Left renal pelvis (tissue), 4 donors: Measurements from ENCODE around the gene STK35. TPM values are rescaled to one million over a fixed set of nuclear protein-coding genes. Genes with fewer than 3 reads are reported as not detected.
"Not testable (repeated sequence)": the region's sequence is repeated elsewhere in the genome, so short reads cannot be mapped to it uniquely, and the experiment has no call there.

Experiments used
- DNase-seq, 4 donors: peaks; one replicate each; pipeline ENCODE4 v3.0.0-alpha.2; 2013; ENCODE audit warnings: low read depth in 4 of 4, low spot score in 3 of 4
- polyA plus RNA-seq, 4 donors: library from polyadenylated mRNA; unstranded; fragments of 120-200 nt; gene quantifications; one replicate each; pipeline ENCODE4 v1.2.1, GENCODE V29; 2013; ENCODE audit not compliant: insufficient read length in 4 of 4

The STK35 gene
- polyA plus RNA-seq, 4 donors = 15.5 to 19.0 (median 17.0) TPM

DNA sequence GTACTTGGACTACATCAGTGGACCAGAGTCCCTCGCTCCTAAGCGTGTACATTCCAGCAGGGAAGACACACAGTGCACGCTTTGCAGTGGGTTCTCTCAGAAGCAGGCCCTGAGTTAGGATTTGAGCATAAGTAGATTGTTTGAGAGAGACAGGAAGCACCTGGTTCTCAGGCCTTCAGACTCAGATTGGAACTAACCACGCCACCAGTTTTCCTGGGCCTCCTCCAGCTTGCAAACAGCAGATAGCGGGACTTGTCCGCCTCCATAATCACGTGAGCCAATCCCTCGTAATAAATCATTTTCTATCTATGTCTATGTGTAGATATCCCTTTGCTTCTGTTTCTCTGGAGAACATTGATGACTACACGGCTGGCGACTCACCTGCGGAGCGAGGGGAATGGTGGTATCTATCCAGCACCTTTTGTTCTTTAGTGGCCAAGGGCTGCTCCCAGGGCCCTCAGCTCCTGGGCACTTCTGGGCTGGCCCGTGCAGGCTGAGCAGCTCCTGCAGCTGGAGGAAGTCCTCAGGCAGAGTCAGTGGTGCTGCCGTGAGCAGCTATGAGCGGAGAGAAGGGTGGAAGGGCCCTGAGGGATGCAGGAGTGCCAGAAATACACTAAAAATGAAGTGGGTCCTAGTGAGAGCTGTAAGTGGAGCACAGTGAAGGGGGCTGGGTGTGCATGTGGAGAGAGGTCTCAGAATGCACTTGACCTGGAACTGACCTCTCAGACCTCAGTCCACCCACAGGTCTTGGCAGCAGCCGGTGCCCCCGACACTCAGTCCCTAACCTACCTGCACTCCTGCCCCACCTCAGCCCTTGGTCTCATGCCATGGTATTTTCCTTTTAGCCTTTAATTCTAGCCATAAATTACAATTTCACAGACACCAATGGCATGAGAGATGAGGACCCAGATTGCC is 76.9 kb downstream of the STK35 start:
- no peak for DNase-seq

GRCh38 chr20:2179233-2179580 is 77.6 kb downstream of the STK35 start:
- no peak for DNase-seq

DNA sequence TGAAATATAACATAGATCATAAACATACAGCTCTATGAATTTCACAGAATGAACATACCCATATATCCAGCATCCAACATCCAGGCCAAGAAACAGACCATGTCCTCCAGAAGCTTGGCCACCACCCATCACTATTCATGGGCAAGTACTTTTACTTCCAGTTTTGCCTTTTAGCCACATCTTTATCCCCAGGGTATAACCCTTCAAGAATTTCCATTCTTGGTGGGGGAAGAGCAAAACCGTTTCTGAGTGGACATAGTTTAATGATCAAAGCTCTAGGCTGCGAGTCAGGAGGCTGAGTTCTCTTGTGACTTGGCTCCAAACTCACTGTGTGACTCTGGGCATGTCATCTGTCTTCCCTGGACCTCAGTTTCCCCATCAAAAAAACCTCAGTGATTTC is 78.3 kb downstream of the STK35 start:
- DNase-seq = no peak

DNA sequence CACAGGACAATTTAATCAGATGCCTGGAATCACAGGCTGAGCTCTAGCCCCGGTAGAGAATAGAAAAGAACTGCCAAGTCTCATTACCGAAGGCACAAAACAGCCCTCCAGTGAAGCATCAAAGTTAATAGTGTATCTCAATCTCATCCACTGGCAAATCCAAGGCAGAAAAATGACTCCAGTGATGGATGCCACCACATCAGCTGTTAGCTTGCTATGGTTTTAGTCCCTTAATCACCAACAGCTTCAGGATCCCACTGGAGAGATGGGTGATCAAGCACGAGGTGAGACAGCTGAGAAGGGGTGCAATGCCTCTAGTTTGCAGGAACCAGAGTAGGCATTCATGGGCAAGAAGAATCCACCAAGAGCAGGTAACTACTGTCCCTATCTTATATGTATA is 81.8 kb downstream of the STK35 start:
- DNase-seq = no peak

GRCh38 chr20:2184933-2185332 is 83.3 kb downstream of the STK35 start:
- DNase-seq = not testable (repeated sequence)

DNA sequence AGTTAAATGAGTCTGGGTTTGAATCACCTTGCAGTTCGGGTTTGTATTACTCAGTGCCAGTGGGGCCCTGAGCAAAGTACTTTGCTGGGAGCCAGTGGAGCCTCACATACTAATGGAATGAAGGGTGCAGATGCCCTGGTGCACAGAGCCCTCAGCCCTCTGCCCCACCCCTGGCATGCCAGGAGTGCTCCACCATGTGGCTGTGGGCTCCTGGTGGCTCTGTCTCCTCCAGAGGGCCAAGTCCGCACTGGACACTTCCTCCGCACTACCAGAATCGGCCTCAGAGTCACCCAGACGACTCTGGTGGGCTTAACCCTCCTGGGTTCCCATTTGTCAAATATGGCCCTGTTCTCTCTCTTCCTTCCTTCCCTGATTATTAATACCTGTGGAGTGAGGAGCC is 94.0 kb downstream of the STK35 start:
- no peak for DNase-seq

DNA sequence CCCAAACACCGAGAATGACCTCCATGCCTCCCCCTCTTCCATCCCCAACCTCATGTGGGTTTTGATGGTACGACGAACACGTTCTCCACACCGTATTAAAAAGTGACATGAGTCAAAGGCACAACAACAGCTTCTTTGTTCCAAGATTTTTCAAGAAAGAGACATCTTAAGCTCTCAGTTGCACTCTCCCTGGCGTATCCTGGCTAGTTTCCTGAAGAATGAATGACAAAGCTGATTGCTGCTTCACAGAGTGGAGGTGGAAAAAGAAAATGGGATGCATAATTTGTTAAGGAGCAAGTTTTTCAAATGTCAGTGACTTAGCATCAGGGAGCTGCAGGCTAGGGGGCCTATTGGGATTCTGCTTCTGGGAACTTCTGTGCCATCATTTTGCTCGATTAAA is 95.5 kb downstream of the STK35 start:
- no peak for DNase-seq

Other genes with a start within 250 kb of the STK35 start
- 10 to 100 TPM; 24.7 to 40.2 (median 28.2) TPM for gene SIRPA, start 206.4 kb upstream of the STK35 start, polyA plus RNA-seq
- under 1 TPM; 0.20 to 0.43 (median 0.23) TPM for gene PDYN, start 107.8 kb upstream of the STK35 start, polyA plus RNA-seq
- gene TGM3, start 194.2 kb downstream of the STK35 start, polyA plus RNA-seq = under 1 TPM; 0.08 to 0.70 (median 0.50) TPM